ENCODE measurements around the gene BATF2. TPM values are rescaled to one million over a fixed set of nuclear protein-coding genes. Genes with fewer than 3 reads are reported as not detected.
A peak's percentile ranks its signal among the peaks of the same experiment; 100 is the strongest.

The BATF2 gene, protein sequence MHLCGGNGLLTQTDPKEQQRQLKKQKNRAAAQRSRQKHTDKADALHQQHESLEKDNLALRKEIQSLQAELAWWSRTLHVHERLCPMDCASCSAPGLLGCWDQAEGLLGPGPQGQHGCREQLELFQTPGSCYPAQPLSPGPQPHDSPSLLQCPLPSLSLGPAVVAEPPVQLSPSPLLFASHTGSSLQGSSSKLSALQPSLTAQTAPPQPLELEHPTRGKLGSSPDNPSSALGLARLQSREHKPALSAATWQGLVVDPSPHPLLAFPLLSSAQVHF
- total RNA-seq, result not detected

DNA sequence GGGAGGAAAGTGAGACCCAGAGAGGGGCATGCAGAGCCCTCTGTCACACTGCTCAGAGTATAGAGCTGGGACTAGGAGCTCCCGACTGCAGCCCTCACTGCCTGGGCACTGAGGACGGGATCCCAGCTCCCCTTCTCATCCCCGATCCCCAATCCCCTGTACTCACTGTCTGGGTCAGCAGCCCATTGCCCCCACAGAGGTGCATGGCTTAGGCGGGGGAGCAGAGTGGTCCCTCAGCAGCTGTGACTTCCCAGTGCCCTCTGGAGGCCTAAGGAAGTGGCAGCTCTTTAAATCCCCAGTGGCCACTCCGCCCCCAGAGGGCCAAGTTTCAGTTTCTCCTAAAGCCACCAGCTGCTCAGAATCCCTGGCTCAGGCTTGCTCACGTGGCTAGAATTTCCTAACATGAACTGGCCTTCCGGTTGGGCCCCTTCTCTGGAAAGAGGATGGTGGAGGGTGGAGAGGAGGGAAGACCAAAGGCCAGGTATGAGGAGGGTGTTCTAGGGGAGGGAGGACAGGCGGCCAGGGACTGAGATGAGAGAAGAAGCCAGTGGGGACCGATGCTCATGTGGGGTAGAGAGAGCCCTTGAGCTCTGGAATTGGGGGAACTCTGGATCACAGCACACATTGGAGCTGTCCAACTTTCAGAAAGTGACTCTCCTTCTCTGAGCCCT, at the start of gene BATF2:
Gene BATF2 (minus strand): TSS at position 262 of the 671 bp plus-strand sequence. CDS start 57 bp downstream, at position 205.
- no peaks in the 10 kb centered on the region for H3K36me3 Mint-ChIP-seq (ENCODE audit: low read depth)
- H3K4me3 Mint-ChIP-seq, result no peak within 1 kb of the TSS
- no peak within 1 kb of the TSS for H3K27ac Mint-ChIP-seq
- peaks cover 7% of the 10 kb centered on the region for H3K4me1 Mint-ChIP-seq (ENCODE audit: low read depth)
- H3K9me3 Mint-ChIP-seq, result no peaks in the 10 kb centered on the region
- DNase-seq, result no peak
- H3K27me3 Mint-ChIP-seq (ENCODE audit: low read depth), result no peaks in the 10 kb centered on the region
- CTCF ChIA-PET, result interaction anchor here (0.8 to 2.5 kb wide), 4 partner anchors 9 to 16 kb away, joined by 3 to 9 read pairs (median 4); no protein-coding TSS in a partner anchor
- intact Hi-C loops (cut with micrococcal nuclease), result no loop called here

GRCh38 chr11:65045728-65046127, 49.0 kb upstream of the BATF2 start:
- peaks cover 5% of the 10 kb centered on the region for H3K36me3 Mint-ChIP-seq (ENCODE audit: low read depth)
- no peak overlapping the region for H3K4me3 Mint-ChIP-seq
- no peak overlapping the region for H3K27ac Mint-ChIP-seq
- H3K9me3 Mint-ChIP-seq, result no peaks in the 10 kb centered on the region
- H3K27me3 Mint-ChIP-seq (ENCODE audit: low read depth), result no peaks in the 10 kb centered on the region
- DNase-seq, result no peak
- CTCF ChIA-PET, result no interaction called here
- intact Hi-C loops (cut with micrococcal nuclease), result loop anchor here (2.0 kb wide), 1 partner anchor 29 kb away; no protein-coding TSS in a partner anchor
- H3K4me1 Mint-ChIP-seq (ENCODE audit: low read depth), result peaks cover 33% of the 10 kb centered on the region

DNA sequence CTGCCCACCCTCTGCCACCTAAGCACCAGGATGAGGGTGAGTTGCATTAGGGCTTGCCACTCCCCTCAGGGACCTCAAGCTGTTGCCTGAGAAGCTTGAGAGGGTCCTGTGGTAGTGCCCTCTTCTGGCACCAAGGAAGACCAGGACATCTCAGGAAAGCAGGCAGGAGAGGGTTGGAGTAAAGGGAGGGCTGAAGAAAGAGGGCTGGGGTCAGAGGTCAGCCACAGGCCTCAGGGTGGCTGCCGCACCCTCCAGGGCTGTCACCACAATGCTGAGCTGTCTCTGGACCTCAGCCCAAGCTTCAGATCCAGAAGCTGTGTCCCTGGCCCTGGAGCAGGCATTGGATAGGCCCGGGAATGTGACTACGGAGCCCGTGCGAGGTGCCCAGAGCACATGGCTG, 48.3 kb upstream of the BATF2 start:
- H3K27me3 Mint-ChIP-seq (ENCODE audit: low read depth), result no peaks in the 10 kb centered on the region
- CTCF ChIA-PET, result no interaction called here

GRCh38 chr11:65043881-65044501, 47.2 kb upstream of the BATF2 start:
- CTCF ChIA-PET, result no interaction called here
- Mint-ChIP-seq H3K27me3 (ENCODE audit: low read depth) (no peaks in the 10 kb centered on the region), H3K9me3 (no peaks in the 10 kb centered on the region), H3K4me3 (no peak overlapping the region), H3K27ac (no peak overlapping the region), H3K36me3 (ENCODE audit: low read depth) (peaks cover 5% of the 10 kb centered on the region), H3K4me1 (ENCODE audit: low read depth) (peaks cover 38% of the 10 kb centered on the region)
- intact Hi-C loops (cut with micrococcal nuclease), result no loop called here
- no peak for DNase-seq

More for the DNA sequence above, 48.3 kb upstream of the BATF2 start:
- no peak for DNase-seq
- Mint-ChIP-seq H3K27ac (no peak overlapping the region), H3K36me3 (ENCODE audit: low read depth) (peaks cover 5% of the 10 kb centered on the region), H3K4me1 (ENCODE audit: low read depth) (peaks cover 35% of the 10 kb centered on the region), H3K4me3 (no peak overlapping the region), H3K9me3 (no peaks in the 10 kb centered on the region)
- intact Hi-C loops (cut with micrococcal nuclease), result no loop called here

- Mint-ChIP-seq H3K27me3 (ENCODE audit: low read depth) (no peaks in the 10 kb centered on the region), H3K4me3 (peak overlapping the region; percentile 86), H3K27ac (no peak overlapping the region), H3K4me1 (ENCODE audit: low read depth) (peaks cover 34% of the 10 kb centered on the region), H3K36me3 (ENCODE audit: low read depth) (peaks cover 6% of the 10 kb centered on the region), H3K9me3 (no peaks in the 10 kb centered on the region)
- CTCF ChIA-PET, result no interaction called here
- intact Hi-C loops (cut with micrococcal nuclease), result no loop called here
- no peak for DNase-seq
Observed at GRCh38 chr11:65042891-65043290, 46.1 kb upstream of the BATF2 start.

DNA sequence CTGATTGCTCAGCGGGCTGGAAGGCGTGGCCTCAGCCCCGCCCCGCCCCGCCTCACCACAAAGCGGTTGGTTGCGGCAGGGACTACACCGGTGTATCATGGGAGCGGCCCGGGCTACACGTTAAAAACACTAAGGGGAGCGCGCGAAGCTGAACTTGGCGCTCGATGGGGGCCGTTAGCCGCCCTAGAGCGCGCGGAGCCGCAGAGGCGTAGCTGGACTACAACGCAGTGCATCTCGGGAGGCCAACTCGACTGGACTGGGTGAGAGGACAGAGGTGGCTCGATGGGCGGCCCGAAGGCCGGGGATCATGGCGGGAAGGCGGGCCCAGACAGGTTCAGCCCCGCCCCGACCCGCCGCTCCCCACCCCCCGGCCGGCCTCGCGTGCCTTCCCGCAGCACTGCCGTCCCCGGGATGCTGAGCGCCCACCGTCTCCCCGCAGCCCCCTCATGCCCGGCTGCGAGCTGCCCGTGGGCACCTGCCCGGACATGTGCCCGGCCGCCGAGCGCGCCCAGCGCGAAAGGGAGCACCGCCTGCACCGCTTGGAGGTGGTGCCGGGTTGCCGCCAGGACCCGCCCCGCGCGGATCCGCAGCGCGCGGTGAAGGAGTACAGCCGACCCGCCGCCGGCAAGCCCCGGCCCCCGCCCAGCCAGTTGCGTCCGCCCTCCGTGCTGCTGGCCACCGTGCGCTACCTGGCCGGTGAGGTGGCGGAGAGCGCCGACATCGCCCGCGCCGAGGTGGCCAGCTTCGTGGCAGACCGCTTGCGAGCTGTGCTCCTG, 44.3 kb upstream of the BATF2 start, which contains the start of gene SAC3D1:
Gene SAC3D1 (plus strand): TSS at position 364 of the 776 bp plus-strand sequence. CDS start 83 bp downstream, at position 447.
- H3K4me1 Mint-ChIP-seq (ENCODE audit: low read depth), result peaks cover 19% of the 10 kb centered on the region
- peak within 1 kb of the TSS; percentile 92 for H3K4me3 Mint-ChIP-seq
- H3K9me3 Mint-ChIP-seq, result no peaks in the 10 kb centered on the region
- H3K27ac Mint-ChIP-seq, result peak within 1 kb of the TSS; percentile 98
- CTCF ChIA-PET, result interaction anchor here (0.5 to 1.7 kb wide), 4 partner anchors 15 to 37 kb away, joined by 3 to 6 read pairs (median 3); partner anchors contain the start of gene ARL2
- DNase-seq, result peak; percentile 94
- H3K36me3 Mint-ChIP-seq (ENCODE audit: low read depth), result peaks cover 4% of the 10 kb centered on the region
- no peaks in the 10 kb centered on the region for H3K27me3 Mint-ChIP-seq (ENCODE audit: low read depth)
- intact Hi-C loops (cut with micrococcal nuclease), result loop anchor here (1.0 to 2.0 kb wide), 5 partner anchors 14 to 117 kb away; partner anchors contain the start of genes ARL2, CDCA5, PPP2R5B and SNX15

DNA sequence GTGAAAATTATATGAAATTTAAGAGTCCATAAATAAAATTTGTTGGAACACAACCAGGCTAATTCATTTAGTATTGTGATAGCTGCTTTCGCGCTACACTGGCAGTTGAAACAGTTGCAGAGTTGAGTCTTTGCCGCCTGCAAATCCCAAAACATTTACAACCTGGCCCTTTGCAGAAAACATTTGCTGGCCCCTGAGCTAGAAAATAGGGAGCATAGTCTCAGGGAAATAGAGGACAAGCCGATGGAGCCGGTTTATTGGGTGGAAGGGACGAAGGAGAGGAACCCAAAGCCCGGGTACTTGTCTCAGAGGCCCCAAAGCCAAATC, 43.7 kb upstream of the BATF2 start:
- H3K36me3 Mint-ChIP-seq (ENCODE audit: low read depth), result peaks cover 4% of the 10 kb centered on the region
- peak overlapping the region; percentile 92 for H3K4me3 Mint-ChIP-seq
- peak overlapping the region; percentile 98 for H3K27ac Mint-ChIP-seq
- H3K27me3 Mint-ChIP-seq (ENCODE audit: low read depth), result no peaks in the 10 kb centered on the region
- CTCF ChIA-PET, result interaction anchor here (0.5 to 1.7 kb wide), 4 partner anchors 14 to 38 kb away, joined by 3 to 6 read pairs (median 3); partner anchors contain the start of gene ARL2
- no peak for DNase-seq
- H3K4me1 Mint-ChIP-seq (ENCODE audit: low read depth), result peaks cover 17% of the 10 kb centered on the region
- intact Hi-C loops (cut with micrococcal nuclease), result loop anchor here (1.0 to 2.0 kb wide), 4 partner anchors 13 to 116 kb away; partner anchors contain the start of genes CDCA5, PPP2R5B, SNX15 and TM7SF2
- H3K9me3 Mint-ChIP-seq, result no peaks in the 10 kb centered on the region

DNA sequence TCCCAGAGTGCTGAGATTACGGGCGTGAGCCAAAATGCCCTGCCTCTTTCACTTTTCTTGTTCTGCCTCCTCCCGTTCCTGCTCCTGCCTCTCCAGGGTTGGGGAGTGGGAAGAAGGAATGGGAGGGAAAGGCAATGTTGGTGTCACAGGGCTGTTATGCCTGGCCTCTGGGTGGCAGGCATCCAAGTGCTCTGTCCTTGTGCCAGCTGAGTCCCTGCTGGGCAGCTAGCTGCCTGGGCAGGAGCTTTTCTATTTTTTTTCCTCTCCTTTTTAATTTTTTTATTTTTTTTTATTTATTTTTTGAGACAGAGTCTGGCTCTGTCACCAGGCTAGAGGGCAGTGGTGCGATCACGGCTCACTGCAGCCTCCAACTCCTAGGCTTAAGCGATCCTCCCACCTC, 40.2 kb upstream of the BATF2 start:
- H3K27ac Mint-ChIP-seq, result no peak overlapping the region
- no peaks in the 10 kb centered on the region for H3K27me3 Mint-ChIP-seq (ENCODE audit: low read depth)
- DNase-seq, result no peak
- peaks cover 2% of the 10 kb centered on the region for H3K36me3 Mint-ChIP-seq (ENCODE audit: low read depth)
- no peaks in the 10 kb centered on the region for H3K9me3 Mint-ChIP-seq
- CTCF ChIA-PET, result interaction anchor here (0.5 kb wide), 1 partner anchor 252 kb away, joined by 3 read pairs; no protein-coding TSS in a partner anchor
- peaks cover 7% of the 10 kb centered on the region for H3K4me1 Mint-ChIP-seq (ENCODE audit: low read depth)
- H3K4me3 Mint-ChIP-seq, result no peak overlapping the region
- intact Hi-C loops (cut with micrococcal nuclease), result no loop called here

- peaks cover 2% of the 10 kb centered on the region for H3K36me3 Mint-ChIP-seq (ENCODE audit: low read depth)
- H3K27me3 Mint-ChIP-seq (ENCODE audit: low read depth), result no peaks in the 10 kb centered on the region
- no peak overlapping the region for H3K4me3 Mint-ChIP-seq
- CTCF ChIA-PET, result no interaction called here
- H3K27ac Mint-ChIP-seq, result no peak overlapping the region
- no peak for DNase-seq
- intact Hi-C loops (cut with micrococcal nuclease), result no loop called here
- no peaks in the 10 kb centered on the region for H3K9me3 Mint-ChIP-seq
- H3K4me1 Mint-ChIP-seq (ENCODE audit: low read depth), result peaks cover 4% of the 10 kb centered on the region
Observed at GRCh38 chr11:65035579-65035978, 38.8 kb upstream of the BATF2 start.

DNA sequence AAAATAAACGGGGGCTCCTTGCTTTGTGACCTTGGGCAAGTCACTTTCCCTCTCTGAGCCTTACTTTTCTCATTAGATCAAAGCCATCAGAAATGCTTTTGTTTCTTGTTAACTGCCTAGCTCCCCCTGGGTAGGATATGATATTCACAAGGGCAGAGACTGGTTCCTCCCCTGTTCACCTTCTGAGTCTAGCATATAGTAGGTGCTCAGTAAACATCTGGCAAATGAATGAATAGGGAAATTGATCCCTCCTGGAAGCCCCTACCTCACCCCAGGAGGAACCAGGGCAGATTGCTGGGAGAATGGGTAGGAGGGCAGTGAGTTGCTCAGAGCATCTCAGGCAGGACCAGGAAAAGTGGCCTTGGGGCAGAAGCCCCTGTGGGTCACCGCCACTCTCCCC, 37.7 kb upstream of the BATF2 start:
- H3K27me3 Mint-ChIP-seq (ENCODE audit: low read depth), result no peaks in the 10 kb centered on the region
- intact Hi-C loops (cut with micrococcal nuclease), result no loop called here
- no peak overlapping the region for H3K4me3 Mint-ChIP-seq
- H3K4me1 Mint-ChIP-seq (ENCODE audit: low read depth), result peaks cover under 1% of the 10 kb centered on the region
- H3K9me3 Mint-ChIP-seq, result no peaks in the 10 kb centered on the region
- H3K27ac Mint-ChIP-seq, result no peak overlapping the region
- DNase-seq, result no peak
- CTCF ChIA-PET, result no interaction called here
- H3K36me3 Mint-ChIP-seq (ENCODE audit: low read depth), result peaks cover 2% of the 10 kb centered on the region

- no peak for DNase-seq
- no peaks in the 10 kb centered on the region for H3K9me3 Mint-ChIP-seq
- peaks cover 11% of the 10 kb centered on the region for H3K4me1 Mint-ChIP-seq (ENCODE audit: low read depth)
- no peaks in the 10 kb centered on the region for H3K27me3 Mint-ChIP-seq (ENCODE audit: low read depth)
- H3K4me3 Mint-ChIP-seq, result no peak overlapping the region
- H3K27ac Mint-ChIP-seq, result no peak overlapping the region
- CTCF ChIA-PET, result no interaction called here
- intact Hi-C loops (cut with micrococcal nuclease), result no loop called here
- no peaks in the 10 kb centered on the region for H3K36me3 Mint-ChIP-seq (ENCODE audit: low read depth)
Observed at GRCh38 chr11:65032216-65032615, 35.4 kb upstream of the BATF2 start.

Measured in activated naive CD4-positive, alpha-beta T cell treated with anti-CD3 and anti-CD28 coated beads for 36 hours (primary cell).